HG03095 (cell line): ENCODE data around the gene ZNF70.

Source experiments
- ATAC-seq: cut with Tn5 transposase; IDR thresholded peaks from one replicate; pipeline ENCODE4 v1.9.1; 2021; ENCODE audit warnings: moderate library complexity; ENCODE audit not compliant: unreplicated experiment

The ZNF70 gene

DNA sequence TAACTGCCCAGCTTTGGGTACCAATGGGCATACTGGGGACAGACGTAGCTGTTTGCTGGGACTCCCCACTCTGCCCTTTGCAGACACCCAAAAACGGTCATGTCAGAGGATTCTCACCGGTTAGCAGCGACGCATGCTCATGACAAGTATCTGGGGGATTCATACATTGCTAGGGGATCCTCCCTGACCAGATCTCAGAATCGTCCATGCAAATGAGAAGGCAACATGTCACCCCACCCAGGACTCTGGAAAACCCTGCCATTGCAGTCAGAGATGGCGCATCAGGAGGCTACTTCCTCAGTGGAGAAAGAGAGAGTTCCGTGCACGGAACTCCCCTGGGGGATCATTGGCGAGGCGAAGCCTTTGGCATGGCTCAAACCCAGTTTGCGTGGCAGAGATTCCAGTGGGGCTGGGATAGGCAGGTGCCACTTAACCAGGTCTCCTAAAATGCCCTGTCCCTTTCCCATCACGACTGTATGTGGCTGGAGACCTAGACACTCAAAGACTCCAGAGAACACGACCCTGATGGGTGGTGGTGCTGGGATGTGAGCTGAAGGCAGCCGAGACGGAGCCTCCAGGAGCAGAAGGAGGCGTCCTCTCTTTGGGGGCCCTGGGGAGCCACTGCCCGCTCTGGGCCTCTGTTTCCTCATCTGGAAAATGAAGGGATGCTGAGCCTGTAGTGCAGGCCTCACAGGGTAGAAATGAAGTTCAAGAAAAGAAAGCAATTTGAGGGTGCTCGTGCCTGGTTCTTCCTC lies 55.2 kb downstream of the ZNF70 start:
- ATAC-seq = no peak

DNA sequence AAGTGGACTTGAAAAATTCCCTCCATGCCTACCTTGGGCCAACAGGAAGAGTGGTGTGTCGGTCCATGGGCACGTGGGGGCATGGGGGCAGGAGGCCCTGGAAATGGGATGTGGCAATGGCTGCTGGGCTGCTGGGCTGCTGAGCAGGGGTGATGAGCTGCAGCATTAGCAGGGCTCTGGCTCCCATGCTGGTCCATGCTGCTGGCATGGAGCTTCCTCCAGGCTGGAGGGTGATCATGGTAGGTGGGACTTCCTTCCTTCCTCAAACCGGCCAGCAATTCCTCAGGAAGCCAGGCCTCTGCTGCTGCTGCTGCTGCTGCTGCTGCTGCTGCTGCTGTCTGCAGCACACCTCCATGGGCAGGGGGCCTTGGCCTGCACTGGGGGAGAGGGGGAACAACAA lies 55.8 kb downstream of the ZNF70 start:
- ATAC-seq = no peak

GRCh38 chr22:23693979-23694680 lies 56.8 kb downstream of the ZNF70 start:
- no peak for ATAC-seq

GRCh38 chr22:23692598-23693291 lies 58.2 kb downstream of the ZNF70 start:
- no peak for ATAC-seq

GRCh38 chr22:23691748-23692423 lies 59.0 kb downstream of the ZNF70 start:
- ATAC-seq = no peak

DNA sequence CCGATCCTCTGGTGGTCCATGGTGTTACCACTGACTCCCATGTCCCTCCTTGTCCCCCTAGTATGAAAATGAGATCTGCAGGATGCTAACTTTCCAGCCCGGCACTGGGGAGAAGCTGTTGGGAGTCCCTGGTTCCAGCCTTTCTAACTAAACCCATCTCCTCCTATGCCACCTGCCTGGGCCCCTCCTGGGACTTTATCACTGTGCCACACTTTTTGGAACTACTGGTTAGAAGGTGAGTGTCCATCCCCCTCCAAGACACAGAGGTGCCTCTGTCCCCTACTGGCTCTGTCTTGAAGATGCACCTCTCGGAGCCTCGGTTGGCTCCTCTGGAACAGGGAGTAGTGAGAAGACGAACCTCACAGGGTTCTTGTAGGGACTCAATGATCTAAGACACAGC lies 60.2 kb downstream of the ZNF70 start, which contains the start of gene RGL4:
TSS of gene RGL4 (plus strand) at position 301 of the 400 bp plus-strand sequence. CDS start 1,018 bp downstream, outside the sequence.
- ATAC-seq = no peak

- ATAC-seq = no peak
These were observed 61.5 kb downstream of the ZNF70 start for GRCh38 chr22:23689414-23689813.
